DMS79 (cell line): ENCODE measurements around the gene YAE1.

Source experiments
- DNase-seq: peaks from one replicate; lab custom pipeline; 2025; lab: John Stamatoyannopoulos, UW

Gene YAE1

GRCh38 chr7:39608278-39608677, 42.1 kb downstream of the YAE1 start:
- no peak for DNase-seq

GRCh38 chr7:39609113-39609934, 43.1 kb downstream of the YAE1 start:
- no peak for DNase-seq

DNA sequence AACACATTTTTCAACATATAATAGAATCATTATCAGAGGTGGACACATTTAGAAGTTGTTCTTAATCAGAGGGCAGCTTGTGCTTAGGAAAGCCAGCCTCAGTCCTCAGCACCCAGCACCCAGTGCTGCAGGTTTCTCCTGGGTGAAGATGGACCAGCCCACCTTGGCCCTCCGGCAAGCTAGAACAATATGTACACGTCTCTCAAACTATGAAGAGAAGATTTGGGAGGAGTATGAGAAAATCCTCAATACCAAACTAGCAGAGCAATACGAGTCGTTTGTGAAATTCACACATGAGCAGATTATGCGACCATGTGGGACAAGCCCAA, 43.7 kb downstream of the YAE1 start:
- DNase-seq: no peak

DNA sequence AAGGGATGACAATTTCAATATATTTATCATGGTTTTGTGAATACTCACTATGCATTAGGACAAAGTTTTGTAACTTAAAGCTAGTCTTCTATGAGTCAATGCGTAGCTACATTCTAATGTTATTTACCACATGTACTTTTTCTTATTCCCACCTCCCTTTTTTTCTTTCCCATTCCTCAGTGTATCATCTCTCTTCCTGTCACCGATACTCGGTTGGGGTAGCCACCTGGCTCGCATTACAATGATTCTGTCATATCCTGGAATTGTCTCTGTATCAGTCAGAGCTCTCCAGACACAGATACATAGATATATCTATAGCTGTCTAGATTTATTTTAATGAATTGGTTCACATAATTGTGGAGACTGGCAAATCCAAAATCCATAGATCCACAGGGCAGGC, 47.4 kb downstream of the YAE1 start:
- DNase-seq: no peak

DNA sequence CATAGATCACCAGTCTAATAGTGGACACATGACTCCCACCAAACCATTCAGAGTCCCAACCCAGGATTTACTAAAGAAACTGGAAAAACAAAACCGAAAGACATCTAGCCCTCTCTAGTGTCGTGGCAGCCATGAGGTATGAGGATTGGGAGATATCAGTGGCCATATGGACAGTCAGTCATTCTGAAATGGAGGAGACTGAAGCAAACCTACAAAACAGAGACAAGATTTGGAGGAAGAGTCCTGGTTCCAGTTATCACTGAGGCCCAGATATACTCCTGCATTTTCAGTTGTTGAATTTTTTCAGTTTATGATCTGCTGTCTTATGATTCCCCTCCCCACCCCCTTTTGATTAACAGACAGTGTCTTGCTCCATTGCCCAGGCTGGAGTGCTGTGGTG, 48.1 kb downstream of the YAE1 start:
- no peak for DNase-seq

GRCh38 chr7:39615350-39615975, 49.3 kb downstream of the YAE1 start:
- DNase-seq: no peak

GRCh38 chr7:39616138-39616537, 49.9 kb downstream of the YAE1 start:
- DNase-seq: no peak

GRCh38 chr7:39617005-39617404, 50.8 kb downstream of the YAE1 start:
- DNase-seq: no peak

- DNase-seq: no peak
These were observed 52.7 kb downstream of the YAE1 start for GRCh38 chr7:39618868-39619267.

DNA sequence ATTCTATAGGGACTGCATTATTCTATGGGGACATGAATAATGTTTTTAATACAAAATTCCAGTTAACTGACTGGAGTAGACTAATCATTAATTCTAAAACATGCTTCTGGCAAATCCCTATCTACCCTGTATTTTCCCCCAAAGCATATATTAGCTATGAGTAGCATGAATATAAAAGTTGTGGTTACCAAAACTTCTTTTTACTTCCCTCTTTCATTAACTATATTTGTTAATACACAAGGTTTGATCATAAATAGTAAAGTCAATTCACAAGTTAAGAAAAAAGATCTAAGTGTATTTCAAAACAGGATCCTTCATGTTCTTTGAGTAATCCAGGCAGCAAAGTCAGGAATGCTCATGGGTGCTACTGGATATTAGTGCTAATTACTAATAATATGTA, 54.3 kb downstream of the YAE1 start:
- DNase-seq: no peak

DNA sequence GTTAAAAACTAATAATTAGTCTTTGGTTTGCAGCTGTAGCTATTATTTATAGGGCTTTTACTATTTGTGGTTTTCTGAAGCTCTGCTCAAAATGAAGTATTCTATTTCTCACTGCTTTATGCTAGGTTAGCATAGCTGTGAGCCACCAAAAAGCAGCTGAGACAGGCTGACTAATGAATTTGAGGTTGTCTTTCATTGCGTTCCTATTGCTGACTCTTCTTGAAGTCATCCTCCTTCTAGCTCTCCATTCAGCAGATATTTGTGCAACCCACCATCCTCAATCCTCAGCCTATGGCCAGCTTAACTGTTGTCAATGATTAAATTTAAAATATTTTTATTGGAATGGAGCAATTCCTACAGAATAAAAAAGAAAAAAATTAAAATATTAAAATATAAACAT, 55.1 kb downstream of the YAE1 start:
- no peak for DNase-seq

- no peak for DNase-seq
These were observed 55.7 kb downstream of the YAE1 start for GRCh38 chr7:39621784-39622411.
